ENCODE measurements around the gene LIPJ.

GRCh38 chr10:88617772-88618300 is 31.3 kb downstream of the LIPJ start:
- TF ChIP-seq POLR2AphosphoS5 (IDR thresholded peaks at IDR 0.05): no peak
- TF ChIP-seq, protein P1, sequence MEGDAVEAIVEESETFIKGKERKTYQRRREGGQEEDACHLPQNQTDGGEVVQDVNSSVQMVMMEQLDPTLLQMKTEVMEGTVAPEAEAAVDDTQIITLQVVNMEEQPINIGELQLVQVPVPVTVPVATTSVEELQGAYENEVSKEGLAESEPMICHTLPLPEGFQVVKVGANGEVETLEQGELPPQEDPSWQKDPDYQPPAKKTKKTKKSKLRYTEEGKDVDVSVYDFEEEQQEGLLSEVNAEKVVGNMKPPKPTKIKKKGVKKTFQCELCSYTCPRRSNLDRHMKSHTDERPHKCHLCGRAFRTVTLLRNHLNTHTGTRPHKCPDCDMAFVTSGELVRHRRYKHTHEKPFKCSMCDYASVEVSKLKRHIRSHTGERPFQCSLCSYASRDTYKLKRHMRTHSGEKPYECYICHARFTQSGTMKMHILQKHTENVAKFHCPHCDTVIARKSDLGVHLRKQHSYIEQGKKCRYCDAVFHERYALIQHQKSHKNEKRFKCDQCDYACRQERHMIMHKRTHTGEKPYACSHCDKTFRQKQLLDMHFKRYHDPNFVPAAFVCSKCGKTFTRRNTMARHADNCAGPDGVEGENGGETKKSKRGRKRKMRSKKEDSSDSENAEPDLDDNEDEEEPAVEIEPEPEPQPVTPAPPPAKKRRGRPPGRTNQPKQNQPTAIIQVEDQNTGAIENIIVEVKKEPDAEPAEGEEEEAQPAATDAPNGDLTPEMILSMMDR (IDR thresholded peaks at IDR 0.05): no peak
